Activated gamma-delta T cell treated with anti-CD3 and anti-CD28 coated beads, Interleukin-2, amount 50 U/mL, for 16 hours (primary cell): ENCODE results near the gene OXTR.

Source experiments
- DNase-seq: peaks from one replicate; pipeline ENCODE4 v3.0.0-alpha.2; 2020; ENCODE audit warnings: low read depth

Gene OXTR

DNA sequence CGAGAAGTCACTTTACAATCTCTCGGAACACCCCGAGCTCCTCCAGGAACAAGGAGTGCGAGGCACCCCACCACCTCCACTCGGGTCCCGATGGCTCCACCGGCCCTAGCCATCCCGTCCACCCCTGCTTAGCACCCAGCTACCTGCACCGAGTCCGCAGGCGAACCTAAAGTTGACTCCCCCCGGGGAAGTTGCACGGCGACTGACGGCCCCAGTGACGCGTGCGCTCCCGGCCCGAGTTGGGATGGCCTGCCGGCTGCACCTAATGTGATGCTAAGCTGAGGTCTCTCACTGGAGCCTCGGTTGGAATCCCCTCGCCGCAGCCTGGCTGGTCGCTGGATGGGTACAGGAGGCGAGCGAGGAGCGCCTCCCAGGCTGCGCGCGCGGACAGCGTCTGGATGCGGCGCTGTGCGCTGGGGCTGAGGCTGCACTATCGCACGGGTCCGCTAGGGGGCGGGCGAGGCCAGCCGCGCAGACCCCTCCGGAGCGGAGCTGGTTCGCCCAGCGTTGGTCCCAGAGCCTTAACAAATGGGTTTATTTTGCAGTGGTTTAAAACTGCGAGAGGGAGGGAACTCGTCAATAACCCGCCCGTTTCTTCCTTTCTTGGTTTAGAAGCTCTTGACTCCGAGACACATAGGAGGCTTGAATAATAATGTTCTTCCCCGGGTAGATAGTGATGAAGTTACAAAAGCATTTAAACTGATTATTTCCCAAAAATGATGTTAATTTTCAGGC is at the start of gene OXTR:
Gene OXTR, minus strand, starts transcription at position 526 of the 735 bp plus-strand sequence. CDS start 1,426 bp downstream, outside the sequence.
- peak; percentile 15 for DNase-seq

GRCh38 chr3:8817486-8817885 is 48.1 kb upstream of the OXTR start:
- no peak for DNase-seq

GRCh38 chr3:8816106-8816505 is 46.7 kb upstream of the OXTR start:
- no peak for DNase-seq

- no peak for DNase-seq
Measured at GRCh38 chr3:8813411-8813810, 44.0 kb upstream of the OXTR start.

DNA sequence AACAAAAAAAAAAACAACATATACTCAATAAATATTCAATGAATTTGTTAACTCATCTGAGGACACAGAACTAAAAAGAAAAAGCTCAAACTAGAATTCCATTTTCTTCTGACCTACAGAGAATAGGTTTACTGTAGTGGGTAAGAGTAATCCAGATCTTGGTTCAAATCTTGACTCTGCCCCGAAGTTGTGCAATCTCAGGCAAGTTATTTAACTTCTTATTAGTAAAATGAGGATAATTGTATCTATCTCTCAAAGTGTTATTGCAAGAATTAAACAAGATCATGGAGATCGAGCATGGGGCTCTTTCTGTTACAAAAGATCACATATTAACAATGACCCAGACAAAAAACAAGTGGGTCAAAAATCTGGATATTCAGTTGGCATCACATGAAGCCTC is 41.1 kb upstream of the OXTR start:
- DNase-seq, result no peak

- DNase-seq, result no peak
Measured at GRCh38 chr3:8805774-8806173, 36.4 kb upstream of the OXTR start.

DNA sequence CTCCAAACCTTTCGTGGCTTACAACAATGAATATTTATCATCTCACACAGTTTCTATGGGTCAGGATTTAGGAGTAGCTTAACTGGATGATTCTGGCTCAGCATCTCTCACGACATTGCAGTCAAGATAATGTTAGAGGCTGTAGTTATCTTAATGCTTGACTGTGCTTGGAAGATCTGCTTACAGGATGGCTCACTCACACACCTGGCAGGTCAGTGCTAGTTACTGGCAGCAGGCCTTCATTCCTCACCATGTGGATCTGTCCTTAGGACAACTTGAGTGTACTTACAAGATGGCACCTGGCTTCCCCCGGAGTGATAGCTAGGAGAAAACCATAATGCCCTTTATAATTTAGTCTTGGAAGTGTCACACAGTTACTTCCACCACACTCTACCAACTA is 32.8 kb upstream of the OXTR start:
- no peak for DNase-seq

GRCh38 chr3:8800016-8800415 is 30.6 kb upstream of the OXTR start:
- no peak for DNase-seq

DNA sequence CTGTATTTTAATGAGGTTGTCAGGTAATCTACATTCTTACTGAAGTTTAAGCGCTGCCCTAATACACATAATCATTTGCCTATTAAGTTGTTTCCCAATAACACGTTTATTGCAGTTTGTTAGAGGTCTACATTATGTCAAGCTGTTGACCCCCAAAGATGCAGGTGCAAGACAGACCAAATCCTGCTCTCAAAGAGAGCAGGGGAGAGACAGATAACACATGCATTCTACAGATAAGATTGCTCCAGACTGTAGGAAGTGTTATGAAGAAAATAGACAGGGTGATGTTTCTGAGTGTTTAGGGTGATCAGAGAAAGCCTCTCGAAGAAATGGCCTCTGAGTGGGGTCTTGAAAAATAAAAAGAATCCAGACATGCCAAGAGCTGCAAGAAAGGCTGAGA is 24.8 kb upstream of the OXTR start:
- DNase-seq, result no peak

- DNase-seq, result no peak
Measured at GRCh38 chr3:8793242-8793641, 23.8 kb upstream of the OXTR start.

- no peak for DNase-seq
Measured at GRCh38 chr3:8790529-8790928, 21.1 kb upstream of the OXTR start.

GRCh38 chr3:8784676-8785435 is 15.4 kb upstream of the OXTR start:
- no peak for DNase-seq

GRCh38 chr3:8780279-8780678 is 10.9 kb upstream of the OXTR start:
- DNase-seq, result no peak

- DNase-seq, result no peak
Measured at GRCh38 chr3:8778475-8778874, 9.1 kb upstream of the OXTR start.

- no peak for DNase-seq
Measured at GRCh38 chr3:8777978-8778267, 8.5 kb upstream of the OXTR start.

DNA sequence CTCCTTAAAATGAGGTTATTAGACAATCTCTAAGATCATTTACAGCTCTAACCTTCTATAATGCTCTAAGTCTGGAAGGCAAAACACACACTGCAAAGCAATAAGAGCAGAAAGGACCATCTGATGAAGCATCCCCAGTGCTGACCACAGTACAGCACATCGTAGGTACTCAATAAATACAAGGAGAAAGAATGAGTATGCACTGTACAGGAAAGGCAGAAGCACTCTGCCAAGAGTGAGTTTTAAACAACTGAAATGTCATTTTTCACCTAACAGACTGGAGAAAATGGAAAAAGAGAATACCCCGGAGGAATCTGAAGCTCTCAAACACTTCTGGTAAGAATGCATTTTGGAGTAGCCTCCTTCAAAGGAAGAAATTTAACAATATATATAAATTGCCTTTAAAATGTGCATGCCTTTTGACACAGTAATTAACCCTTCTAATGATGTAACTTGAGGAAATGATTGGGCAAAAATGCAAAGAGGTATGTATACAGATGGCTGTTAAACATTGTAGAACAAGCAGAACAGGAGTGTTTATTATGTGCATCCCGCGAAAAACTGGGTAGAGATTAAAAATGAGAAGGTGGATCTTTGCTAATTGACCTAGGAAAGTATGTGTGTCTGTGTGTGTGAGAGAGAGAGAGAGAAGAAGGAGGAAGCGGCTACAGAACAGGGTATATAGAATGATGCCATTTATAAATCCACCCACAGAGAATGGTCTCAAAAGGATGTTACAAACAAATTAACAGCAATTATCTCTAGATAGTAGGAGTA is 8.0 kb upstream of the OXTR start:
- DNase-seq, result no peak

GRCh38 chr3:8776406-8776805 is 7.0 kb upstream of the OXTR start:
- DNase-seq, result no peak

- no peak for DNase-seq
Measured at GRCh38 chr3:8775602-8776001, 6.2 kb upstream of the OXTR start.

- DNase-seq, result no peak
Measured at GRCh38 chr3:8775181-8775580, 5.8 kb upstream of the OXTR start.

- no peak for DNase-seq
Measured at GRCh38 chr3:8773941-8774542, 4.6 kb upstream of the OXTR start.

- DNase-seq, result no peak
Measured at GRCh38 chr3:8768364-8769087, 887 bp downstream of the OXTR start.
